HPDE6-E6E7 (cell line): ENCODE results near the gene MRPS11.
A peak's percentile ranks its signal among the peaks of the same experiment; 100 is the strongest.
"Not testable (repeated sequence)": the region's sequence is repeated elsewhere in the genome, so short reads cannot be mapped to it uniquely, and the experiment has no call there.

Experiments
- DNase-seq: peaks from one replicate; pipeline ENCODE4 v3.0.0; 2011; ENCODE audit warnings: missing footprints; ENCODE audit errors: extremely low spot score

MRPS11 gene

DNA sequence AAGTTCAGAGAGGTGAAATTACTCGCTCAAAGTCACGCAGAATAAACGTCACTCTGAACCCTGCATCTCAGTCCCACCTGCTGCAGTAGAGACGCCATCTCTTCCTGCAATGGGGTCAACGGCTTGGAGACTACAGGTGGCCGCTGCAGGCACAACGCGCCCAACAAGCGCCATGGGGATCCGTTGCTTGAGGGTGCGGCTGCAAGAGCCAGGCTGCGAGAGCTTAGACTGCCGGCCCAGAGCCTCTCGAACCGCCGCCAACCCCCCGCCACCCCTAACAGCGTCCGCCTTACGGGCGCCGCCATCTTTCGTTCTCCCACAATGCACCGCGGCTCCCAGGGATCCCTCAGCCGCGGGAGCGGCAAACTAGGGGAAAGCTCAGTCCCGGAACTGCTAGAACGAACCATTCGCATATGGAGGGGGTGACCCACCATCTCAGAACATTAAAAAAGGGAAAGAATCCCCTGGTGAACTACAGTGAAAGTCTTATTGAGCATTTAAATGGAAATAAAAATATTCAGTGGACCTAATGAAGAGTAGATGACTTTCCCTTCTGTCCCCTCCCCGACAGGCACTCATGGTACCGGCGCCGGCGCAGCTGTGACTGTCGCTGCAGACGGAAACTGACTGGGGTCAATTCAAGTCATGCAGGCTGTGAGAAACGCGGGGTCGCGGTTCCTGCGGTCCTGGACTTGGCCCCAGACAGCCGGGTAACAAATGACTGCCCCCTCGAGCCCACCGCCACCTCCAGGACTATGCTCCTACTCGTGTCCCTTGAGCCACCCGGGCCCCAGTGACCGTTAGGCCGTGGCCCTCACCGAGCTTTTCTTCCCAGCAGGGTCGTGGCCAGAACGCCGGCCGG is at the start of gene MRPS11, which contains the start of gene MRPL46:
Gene MRPS11, plus strand, starts transcription at position 636 of the 862 bp plus-strand sequence. Its CDS starts 10 bp downstream, at position 646.
Gene MRPL46, minus strand, starts transcription at position 316 of the 862 bp plus-strand sequence. Its CDS starts 11 bp downstream, at position 305.
- DNase-seq: peak; percentile 79

DNA sequence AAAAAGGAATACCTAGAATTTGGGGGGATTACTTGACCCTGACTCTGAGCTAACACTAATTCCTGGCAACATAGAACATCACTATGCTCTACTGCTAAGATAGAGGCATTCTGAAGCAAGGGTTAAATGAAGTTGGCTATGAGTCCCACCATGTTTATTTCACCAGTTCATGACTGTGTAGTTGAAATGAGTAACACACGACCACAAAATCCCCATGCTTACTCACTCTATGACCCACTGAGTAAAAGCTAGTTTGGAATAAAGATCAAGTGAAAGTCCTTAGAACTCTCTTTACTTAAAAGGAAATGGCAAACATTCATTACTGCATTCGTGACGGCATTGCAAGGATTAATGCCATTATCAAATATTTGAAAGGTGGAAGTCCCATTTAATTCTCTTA is 47.7 kb upstream of the MRPS11 start:
- DNase-seq: no peak

DNA sequence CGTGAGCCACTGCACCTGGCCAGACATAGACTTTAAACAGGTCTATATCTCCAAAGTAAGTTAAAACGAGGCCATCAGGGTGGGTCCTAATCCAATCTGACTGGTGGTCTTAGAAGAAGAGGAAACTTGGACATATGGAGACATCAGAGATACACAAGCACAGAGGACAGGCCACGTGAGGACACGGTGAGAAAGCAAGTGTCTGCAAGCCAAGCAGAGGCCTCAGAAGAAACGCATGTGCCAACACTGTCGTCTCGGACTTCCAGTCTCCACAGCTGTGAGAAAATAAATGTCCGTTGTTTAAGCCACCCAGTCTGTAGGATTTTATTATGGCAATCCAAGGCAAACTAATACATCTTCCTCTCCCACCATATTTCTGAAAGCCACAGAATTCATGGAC is 44.2 kb upstream of the MRPS11 start:
- no peak for DNase-seq

DNA sequence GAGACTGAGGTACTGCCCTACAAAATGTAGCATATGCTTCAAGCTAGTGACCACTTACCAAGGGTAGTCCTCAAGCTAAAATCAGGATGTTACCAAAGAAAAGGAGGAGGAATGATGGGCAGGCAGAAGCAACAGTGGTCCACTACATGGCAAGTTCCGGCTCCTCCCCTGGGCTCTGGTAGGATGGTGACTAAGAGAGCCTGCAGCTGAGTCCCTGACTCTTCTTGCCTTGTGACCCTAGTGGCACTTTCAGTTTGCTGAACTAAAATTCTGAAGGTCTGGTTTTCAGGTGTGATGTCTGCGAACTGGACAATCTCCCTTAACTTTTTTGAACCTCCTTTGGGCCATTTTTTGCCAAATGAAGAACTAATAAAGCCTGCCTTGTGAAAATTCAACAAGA is 41.2 kb upstream of the MRPS11 start:
- no peak for DNase-seq

DNA sequence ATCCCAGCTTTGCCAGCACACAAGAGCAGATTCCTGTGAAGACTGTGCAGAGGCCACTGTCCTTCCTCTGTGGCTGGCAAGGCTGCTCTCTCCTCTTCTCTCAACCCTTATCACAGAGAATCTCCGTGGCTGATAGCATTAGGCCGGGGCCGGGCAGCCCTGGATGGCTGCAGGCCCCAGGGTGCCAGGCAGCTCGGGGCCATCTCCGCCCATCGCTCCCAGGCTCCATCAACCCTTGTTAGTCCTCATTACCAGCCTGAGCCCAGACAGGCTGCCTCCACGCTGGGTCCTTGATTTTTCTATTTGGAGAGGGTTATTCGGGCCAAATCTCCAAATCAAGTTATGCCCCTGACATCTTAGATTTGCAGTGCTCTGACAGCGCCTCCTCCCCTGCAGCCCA is 39.5 kb upstream of the MRPS11 start:
- no peak for DNase-seq

DNA sequence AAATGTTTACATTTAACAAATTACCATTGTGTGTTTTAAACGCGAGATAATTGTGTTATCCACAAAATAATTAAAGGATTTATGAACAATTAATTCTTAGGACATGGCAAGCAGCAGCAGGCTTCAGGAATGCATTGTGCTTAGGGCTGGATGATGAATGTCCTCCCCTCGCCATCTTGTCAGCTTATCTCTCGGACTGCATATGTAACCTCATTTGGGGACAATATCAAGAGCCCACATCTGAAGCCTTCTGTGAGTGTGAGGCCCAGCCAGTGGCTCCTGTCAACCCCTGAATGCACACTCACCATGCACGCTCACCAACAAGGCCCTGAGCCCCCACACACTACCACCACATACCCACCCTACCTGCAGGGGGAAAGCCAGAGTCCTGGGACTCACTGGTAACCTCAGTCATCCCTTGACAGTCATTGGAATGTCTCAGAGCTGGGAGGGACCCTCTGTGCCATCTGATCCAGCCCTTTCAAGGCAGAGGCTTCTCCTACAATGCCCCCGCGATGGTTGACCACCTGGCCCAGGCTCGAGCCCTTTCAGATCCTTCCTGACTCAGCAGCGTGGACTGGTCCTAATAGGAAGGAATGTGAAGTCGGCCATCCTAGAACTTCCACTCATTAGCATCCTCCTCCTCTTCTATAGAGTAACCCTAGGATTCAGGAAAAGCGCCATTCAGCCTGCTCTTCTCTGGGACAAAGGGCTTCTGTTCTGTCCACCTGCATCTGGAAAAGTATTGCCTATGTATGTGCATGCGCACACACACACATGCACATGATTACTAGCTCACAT is 38.5 kb upstream of the MRPS11 start:
- DNase-seq: no peak

DNA sequence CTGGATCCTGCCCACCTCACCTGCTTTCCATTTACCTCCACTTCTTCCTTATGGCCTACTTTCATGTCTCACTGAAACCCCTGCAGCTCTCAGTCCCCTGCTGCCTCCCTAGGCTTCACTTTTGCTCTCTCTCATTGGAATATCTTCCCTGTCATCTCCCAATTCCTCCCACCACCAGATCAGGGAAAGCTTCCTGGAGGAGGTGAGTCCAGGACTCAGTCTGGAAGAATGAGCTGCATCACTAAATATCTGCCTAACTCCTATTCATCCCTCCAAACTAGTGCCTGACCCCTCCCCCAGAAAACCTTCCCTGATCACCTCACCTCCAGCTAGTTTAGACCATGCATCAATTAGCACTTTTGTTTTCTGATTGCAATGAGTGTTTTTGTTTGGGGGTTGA is 37.5 kb upstream of the MRPS11 start:
- no peak for DNase-seq

DNA sequence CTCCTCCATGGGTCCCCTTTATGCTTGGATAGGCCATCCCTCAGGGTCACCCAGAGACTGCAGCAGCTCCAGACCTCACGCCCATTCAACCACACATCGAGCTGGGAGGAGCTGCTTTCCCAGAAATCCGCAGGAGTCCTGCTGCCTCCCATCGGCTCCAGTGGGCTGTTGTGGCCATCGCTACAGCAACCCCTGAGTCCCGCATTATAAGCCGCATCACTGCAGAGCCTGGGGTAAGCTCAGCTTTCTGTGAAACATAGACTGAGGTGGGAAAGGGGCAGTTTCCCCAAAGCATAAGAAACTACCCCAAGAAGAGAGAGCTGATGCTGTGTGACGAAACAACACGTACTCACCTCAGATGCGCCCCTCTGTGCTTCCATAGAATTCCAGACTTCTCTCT is 36.1 kb upstream of the MRPS11 start:
- no peak for DNase-seq

DNA sequence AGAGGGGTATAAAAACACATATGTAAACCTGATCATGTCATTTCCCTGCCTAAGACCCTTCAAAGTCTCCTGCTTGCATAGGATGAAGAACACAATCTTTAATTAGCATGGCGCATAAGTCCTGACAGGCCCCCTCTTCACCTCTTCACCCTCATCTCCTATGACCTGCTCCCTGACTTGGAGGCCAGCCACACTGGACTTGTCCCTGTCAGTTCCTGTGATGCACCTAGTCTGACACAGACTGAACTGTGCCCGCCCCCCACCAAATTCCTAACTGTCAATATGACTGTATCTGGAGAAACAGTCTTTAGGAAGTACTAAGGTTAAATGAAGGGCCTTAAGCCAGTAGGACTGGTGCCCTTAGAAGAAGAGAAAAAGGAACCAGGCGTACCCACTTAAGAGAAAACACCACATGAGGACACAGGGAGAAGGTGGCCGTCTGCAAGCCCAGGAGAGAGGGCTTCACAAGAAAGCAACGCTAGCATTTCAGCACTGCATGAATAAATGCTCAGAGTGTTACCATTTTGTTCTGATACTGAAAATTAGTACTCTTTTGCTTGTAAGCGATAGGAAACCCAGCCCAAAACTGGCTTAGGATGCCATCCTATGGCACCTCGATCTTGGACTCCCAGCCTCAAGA is 34.3 kb upstream of the MRPS11 start:
- no peak for DNase-seq

DNA sequence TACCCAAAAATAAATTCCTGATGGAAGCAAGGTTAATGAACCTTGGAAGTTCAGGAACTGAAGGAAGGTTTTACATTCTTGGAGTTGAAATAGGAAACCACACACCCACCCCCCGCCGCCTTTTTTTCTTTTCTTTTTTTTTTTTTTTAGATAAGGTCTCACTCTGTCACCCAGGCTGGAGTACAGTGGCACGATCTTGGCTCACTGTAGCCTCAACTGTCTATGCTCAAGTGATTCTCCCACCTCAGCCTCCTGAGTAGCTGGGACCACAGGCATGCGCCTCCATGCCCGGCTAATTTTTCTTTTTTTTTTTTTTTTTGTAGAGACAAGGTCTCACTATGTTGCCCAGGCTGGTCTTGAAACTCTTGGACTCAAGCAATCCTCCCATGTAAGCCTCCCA is 33.4 kb upstream of the MRPS11 start:
- not testable (repeated sequence) for DNase-seq

DNA sequence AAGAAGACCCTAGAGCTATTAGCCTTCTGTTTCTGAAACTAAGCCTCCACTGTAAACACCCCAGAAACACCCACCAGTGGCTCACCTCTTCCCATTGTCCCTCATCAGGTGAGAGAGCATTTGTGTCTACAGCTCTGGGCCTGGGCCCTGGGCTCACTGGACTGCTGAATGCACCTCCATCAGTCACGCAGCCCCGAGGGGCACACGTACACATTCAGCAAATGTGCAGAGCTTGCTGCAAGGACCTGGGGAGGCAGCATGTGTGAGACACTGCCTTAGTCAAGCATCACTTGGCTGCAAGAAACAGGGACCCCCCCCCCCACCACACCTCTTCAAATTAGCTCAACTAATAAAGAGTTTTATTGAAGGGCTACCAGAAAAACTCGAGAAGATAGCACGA is 29.3 kb upstream of the MRPS11 start:
- no peak for DNase-seq

DNA sequence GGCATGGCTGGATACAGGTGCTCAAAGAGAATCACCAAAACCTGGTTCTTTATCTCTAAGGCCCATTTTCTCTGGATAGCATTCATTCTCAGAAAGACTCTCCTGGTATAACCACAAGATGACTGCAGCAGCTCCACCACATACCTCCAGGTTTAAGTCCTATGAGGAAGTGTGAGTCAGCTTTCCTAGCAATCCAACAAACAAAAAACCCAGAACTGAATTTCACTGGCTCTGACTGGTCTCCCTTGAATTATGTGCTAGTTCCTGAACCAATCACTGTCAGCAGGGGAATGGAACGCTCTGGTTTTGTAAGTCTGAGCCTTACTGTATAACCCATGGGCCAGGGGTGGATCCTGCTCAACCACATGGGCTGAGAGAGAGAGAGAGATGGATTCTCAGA is 27.5 kb upstream of the MRPS11 start:
- DNase-seq: peak; percentile 19

DNA sequence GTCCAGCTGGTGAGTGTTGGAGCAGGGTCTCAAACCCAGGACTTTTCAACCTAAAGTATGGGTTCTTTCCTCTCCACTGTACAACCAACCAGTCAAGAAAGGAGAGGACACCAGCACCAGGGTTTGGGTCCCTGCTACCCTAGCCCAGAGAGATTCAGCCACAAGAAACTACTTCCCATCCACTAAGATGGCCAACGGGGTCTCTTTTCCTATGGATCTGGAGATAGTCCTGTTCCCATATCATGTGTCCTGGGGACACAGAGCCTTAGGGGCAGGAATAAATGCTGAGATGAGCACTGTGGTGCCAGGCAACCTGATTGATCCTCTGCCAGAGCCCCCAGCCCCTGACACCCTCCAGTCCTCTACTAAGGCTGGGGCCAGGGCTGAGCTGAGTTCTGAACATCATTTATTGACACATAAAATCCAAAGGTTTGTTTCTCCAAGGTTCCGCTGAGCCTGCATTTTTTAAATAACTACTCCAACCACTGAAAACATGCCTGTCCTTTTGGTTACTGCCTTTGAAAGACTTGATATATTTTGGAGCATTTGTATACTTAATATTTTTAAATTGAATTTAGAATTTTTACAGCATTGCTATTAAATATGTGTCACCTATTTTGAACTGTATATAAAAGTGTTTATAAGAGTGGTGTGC is 26.3 kb upstream of the MRPS11 start:
- DNase-seq: no peak

DNA sequence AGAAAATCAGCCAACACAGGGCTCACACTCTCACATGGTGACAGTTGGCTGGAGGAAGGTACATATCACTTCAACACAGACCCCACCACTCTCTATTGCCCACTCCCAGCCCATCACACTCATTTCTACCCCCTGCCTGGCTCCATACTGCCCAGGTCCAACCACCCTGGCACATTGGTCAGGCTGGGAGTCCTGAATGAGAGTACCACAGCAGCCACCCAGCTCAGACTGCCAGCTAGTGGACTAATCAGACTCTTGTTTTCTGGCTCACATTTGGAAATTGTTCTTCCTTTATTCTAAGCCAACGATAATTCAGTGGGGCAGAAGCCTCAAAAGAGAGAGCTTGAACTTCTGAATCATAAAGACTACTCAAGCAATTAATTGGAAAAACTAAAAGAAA is 20.3 kb upstream of the MRPS11 start:
- no peak for DNase-seq

DNA sequence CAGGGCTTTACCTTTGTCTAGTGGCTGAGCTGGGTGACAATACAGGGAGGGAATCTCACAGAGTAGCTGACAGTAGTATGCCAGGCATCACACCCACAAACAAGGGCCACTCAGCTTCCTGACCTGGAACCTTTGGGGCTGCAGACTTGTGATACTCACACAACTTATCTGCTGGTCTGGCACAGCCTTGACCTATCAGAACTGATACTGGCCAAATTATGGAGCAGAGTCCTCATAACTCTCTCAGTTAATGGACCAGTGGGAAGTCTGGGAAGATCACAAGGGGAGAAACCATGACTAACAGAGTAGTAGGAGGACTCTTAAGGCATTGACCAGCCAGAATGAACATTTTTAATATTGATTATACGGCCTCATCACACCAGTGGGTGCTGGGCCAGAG is 19.8 kb upstream of the MRPS11 start:
- no peak for DNase-seq

DNA sequence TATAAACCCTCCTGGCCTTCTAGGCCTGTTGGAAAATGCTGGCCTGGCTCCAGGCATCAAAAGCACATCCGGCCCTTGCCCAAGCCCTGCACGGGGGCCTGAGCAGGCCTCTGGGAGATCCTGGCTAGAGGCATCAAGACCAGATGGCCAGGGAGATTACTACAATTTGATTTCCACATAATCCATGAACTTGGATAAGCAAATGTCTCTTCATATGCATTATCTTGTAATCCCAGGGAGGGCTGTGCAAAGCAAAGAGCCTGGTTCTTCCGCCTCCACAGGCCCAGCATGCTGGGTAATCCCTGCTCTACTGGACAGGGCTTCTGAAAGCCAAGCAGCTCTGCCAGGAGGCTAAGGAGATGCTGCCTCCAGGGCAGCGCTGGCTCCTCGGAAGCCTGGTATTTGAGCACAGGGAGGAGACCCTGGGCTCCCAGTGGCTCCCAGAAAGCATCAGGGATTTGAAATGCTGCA is 18.5 kb upstream of the MRPS11 start:
- no peak for DNase-seq

DNA sequence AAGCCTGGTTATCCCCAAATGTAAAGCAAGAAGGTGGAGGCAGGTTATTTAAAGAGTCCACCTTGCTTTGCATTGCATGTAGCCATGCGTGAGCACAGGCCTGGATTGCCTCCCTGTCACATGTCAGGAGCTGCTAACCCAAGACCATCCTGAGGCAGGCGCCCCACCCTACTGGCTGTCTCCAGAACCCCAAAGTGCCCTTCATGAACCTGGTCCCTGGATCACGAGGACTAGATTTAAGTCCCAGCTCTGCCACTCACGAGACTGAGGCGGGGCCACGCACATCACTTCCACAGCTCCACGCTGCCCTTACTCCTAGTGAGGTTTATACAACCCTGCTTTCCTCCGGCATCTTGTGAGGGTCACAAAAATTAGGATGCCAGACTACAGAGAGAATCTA is 17.9 kb upstream of the MRPS11 start:
- DNase-seq: no peak

DNA sequence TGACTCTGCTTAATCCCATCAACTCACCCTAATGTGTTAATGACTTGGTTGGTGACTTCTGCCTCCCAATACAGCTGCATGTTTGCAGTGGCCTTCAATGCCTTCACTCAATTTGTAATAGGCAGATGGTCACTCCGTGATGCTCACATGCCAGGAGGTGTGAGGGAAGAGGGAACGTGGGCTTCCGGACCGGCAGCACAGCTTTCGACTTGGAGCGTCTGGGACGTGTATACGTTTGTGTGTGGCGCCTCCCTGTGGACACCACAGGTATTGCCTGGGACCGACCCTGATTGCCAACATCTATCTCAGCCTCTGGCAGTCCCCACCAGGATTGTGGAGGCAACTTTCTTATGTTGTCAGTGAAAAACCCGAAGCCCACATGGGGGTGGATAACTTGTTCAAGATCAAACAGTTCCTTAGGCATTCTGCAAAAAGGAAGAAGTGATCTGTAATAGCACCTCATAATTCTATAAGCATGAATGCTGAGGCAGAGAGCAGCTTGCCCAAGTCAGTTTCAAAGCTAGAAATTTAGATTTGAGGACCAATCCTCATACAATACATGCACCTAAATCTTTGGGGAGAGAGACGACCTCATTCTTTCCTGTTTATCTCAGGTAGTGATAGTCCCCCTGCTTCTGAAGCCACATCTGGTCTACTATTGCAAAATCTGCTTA is 17.2 kb upstream of the MRPS11 start:
- peak; percentile 49 for DNase-seq

DNA sequence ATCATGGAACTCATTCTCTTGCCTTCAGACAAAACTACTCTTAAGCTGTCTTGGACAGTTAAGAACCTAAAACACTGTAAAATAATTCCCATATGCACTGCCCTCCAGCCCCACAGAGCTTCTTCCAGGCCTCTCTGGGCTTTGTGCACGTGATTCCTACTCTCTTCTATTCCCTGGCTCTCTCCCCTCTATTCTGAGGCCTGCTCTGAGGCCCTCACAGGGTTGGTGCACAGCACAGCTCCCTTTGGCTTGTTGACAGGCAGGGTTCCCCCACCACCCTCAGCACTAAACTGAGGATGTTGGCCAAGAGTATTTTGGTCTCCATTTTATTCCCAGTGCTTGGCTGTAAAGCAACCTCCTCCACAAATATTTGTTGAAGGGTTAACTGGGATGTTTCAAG is 13.9 kb upstream of the MRPS11 start:
- no peak for DNase-seq

DNA sequence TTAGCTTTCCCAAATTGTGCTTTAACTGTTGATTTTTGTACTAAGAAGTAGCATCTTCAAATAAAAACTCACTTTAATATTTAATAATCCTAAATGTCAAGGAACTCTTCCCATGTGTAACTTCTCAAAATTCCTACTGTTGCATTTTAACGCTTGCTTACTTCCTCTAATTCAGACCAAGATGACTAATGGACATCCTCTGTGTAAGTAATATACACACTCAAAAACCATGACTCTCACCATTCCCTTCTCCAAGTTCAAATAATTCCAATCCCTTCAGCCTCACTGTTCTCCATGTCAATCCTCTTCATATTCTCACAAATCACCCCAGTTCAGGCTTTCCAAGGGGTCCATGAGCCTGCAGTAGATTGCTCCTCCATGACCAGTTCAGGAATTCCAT is 13.3 kb upstream of the MRPS11 start:
- no peak for DNase-seq
